ENCODE data around the gene PHAX.

DNA sequence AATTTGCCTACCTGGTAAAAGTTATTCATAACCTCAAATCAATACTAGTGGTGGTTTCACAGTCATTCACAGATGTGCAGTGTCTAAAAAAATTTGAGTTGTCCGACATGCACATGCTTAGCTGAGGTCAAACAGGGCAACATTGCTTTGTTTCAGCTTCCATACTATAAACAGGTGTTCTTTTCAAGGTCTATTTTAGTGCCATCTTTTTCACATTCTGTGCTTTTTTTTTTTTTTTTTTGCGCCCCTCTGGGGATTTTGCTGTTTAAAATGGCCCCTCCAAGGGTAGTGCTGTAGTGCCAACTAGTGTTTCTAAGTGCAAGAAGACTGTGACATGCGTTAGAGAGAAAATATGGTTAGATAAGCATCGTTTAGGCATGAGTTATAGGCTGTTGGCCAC, 14.5 kb downstream of the PHAX start:
- TF ChIP-seq CTCF (IDR thresholded peaks at IDR 0.05) (no peak), EP300 (IDR thresholded peaks at IDR 0.05) (no peak)
